K562 (cell line): ENCODE measurements around the gene TUBA4B. TPM values are rescaled to one million over a fixed set of nuclear protein-coding genes. Genes with fewer than 3 reads are reported as not detected.
A peak's percentile ranks its signal among the peaks of the same experiment; 100 is the strongest.

ENCODE experiments used
- ATAC-seq: fragments of 200-7000 bp; cut with Tn5 transposase; 3 replicates; pipeline ENCODE4 v1.9.1; 2020; ENCODE audit warnings: moderate library complexity
- BruUV-seq: library from RNA; stranded (reverse); fragments of 400-500 nt; replicated peaks from 2 replicates; lab custom pipeline; 2021; lab: Mats Ljungman, UMichigan
- CTCF ChIA-PET: fragments of 300-600 bp; formaldehyde crosslinking; extraction: SDS; loops from one replicate; lab custom pipeline; 2021; ENCODE audit warnings: low intra/inter-chr PET ratio; lab: Yijun Ruan, JAX
- POLR2A ChIA-PET: fragments of 300-600, 350-650 bp; sonication (Branson Sonifier 250); formaldehyde crosslinking; extraction: SDS; loops from one replicate; lab custom pipeline; 2021; ENCODE audit warnings: antibody characterized with exemption, inconsistent platforms; lab: Yijun Ruan, JAX
- DNase-seq, 4 experiments: peaks; one replicate each; pipeline versions ENCODE4 v3.0.0 to v3.0.0-alpha.2; 2011 to 2018; ENCODE audit warnings: low spot score in 3 of 4, mixed read lengths in 3 of 4; ENCODE audit errors: extremely low read depth in 1 of 4
- FAIRE-seq: peaks from 2 replicates; lab custom pipeline; 2011; peaks lifted over from hg19 to GRCh38; lab: Jason Lieb, UNC
- H2AFZ ChIP-seq: 2 replicates; pipeline ENCODE4 v1.6.0; 2011; ENCODE audit warnings: low read depth, low read length, control low read depth, inconsistent platforms
- H3K27ac ChIP-seq: fragments of 200-600 bp; 3 replicates; pipeline ENCODE4 v1.8.0; 2011; ENCODE audit warnings: low read depth, mild to moderate bottlenecking, control low read depth, inconsistent platforms, low read length, moderate library complexity, mixed read lengths; ENCODE audit errors: extremely low read depth
- H3K27me3 ChIP-seq, 2 experiments: fragments of 300-600 bp in 1 of 2; 2 replicates in 1 of 2; 3 replicates in 1 of 2; pipeline versions ENCODE4 v1.6.0 to v1.8.0; 2011; ENCODE audit warnings: inconsistent platforms in 2 of 2, low read length in 2 of 2, mild to moderate bottlenecking in 1 of 2, mixed read lengths in 1 of 2, moderate library complexity in 1 of 2; ENCODE audit not compliant: control insufficient read depth in 2 of 2, insufficient read depth in 2 of 2
- H3K36me3 ChIP-seq: fragments of 300-600 bp; 3 replicates; pipeline ENCODE4 v1.8.0; 2011; ENCODE audit warnings: mild to moderate bottlenecking, low read length, inconsistent platforms; ENCODE audit not compliant: control insufficient read depth, insufficient read depth
- H3K4me1 ChIP-seq, 2 experiments: fragments of 200-600 bp in 1 of 2; replicated peaks in 1 of 2; 2 replicates in 1 of 2; 3 replicates in 1 of 2; pipeline versions ENCODE4 v1.5.1 to v1.8.0; 2011; ENCODE audit warnings: inconsistent platforms in 2 of 2, low read length in 2 of 2, mild to moderate bottlenecking in 1 of 2, mixed read lengths in 1 of 2, moderate library complexity in 1 of 2; ENCODE audit not compliant: control insufficient read depth in 2 of 2, insufficient read depth in 2 of 2
- H3K4me2 ChIP-seq: 2 replicates; pipeline ENCODE4 v1.6.1; 2011; ENCODE audit warnings: low read length, control low read depth, inconsistent platforms, mixed read lengths; ENCODE audit not compliant: insufficient read depth
- H3K4me3 ChIP-seq: fragments of 200-600 bp; sonication (generic), shearing (Covaris generic); 2 replicates; pipeline ENCODE4 v1.5.1; 2016; ENCODE audit warnings: control low read depth, inconsistent platforms
- H3K79me2 ChIP-seq: fragments of 200-600 bp; 3 replicates; pipeline ENCODE4 v1.8.0; 2011; ENCODE audit warnings: low read length, inconsistent platforms; ENCODE audit not compliant: control insufficient read depth, insufficient read depth
- H3K9ac ChIP-seq, 2 experiments: 2 replicates each; pipeline versions ENCODE4 v1.6.0 to v1.6.1; 2011; ENCODE audit warnings: low read depth in 2 of 2, low read length in 2 of 2, control low read depth in 1 of 2, inconsistent platforms in 1 of 2, mild to moderate bottlenecking in 1 of 2, mixed read lengths in 1 of 2; ENCODE audit not compliant: insufficient read depth in 1 of 2
- H3K9me1 ChIP-seq: one replicate; pipeline ENCODE4 v1.6.0; 2011; ENCODE audit warnings: inconsistent platforms, mild to moderate bottlenecking, low read length, moderate library complexity; ENCODE audit not compliant: control insufficient read depth, insufficient read depth
- H3K9me3 ChIP-seq: replicated peaks from 2 replicates; pipeline ENCODE4 v1.5.1; 2011; ENCODE audit warnings: low read depth, low read length, inconsistent platforms; ENCODE audit not compliant: control insufficient read depth, insufficient read depth
- H4K20me1 ChIP-seq: replicated peaks from 2 replicates; pipeline ENCODE4 v1.6.1; 2011; ENCODE audit warnings: low read length, inconsistent platforms, mixed read lengths; ENCODE audit not compliant: control insufficient read depth, insufficient read depth
- ASH1L ChIP-seq: fragments of 450-650 bp; IDR thresholded peaks from 2 replicates; pipeline ENCODE4 v1.6.1; 2018; ENCODE audit warnings: borderline replicate concordance, mild to moderate bottlenecking, low read depth; ENCODE audit not compliant: partially characterized antibody
- CREB1 ChIP-seq, 2 experiments: sonication (generic) in 1 of 2; formaldehyde crosslinking in 1 of 2; IDR thresholded peaks; 2 replicates each; pipeline versions ENCODE4 v1.6.1 to v1.8.0; 2012 to 2022; ENCODE audit warnings: inconsistent platforms in 1 of 2, mild to moderate bottlenecking in 1 of 2, missing genetic modification reagents in 1 of 2, moderate library complexity in 1 of 2
- DMBX1 ChIP-seq: fragments of 250-450 bp; sonication (Bioruptor Pico); IDR thresholded peaks from 2 replicates; pipeline ENCODE4 v1.8.0; 2022; ENCODE audit warnings: inconsistent platforms, mild to moderate bottlenecking, moderate library complexity, borderline replicate concordance
- EZH2 ChIP-seq: IDR thresholded peaks from 2 replicates; pipeline ENCODE4 v1.6.1; 2012; ENCODE audit warnings: low read depth, mild to moderate bottlenecking, inconsistent platforms, low read length, borderline replicate concordance
- KDM4B ChIP-seq, 2 experiments: fragments of 450-650 bp in 1 of 2; sonication (generic) in 1 of 2; IDR thresholded peaks; 2 replicates each; pipeline ENCODE4 v1.6.1; 2016 to 2017; ENCODE audit warnings: borderline replicate concordance in 2 of 2, antibody characterized with exemption in 1 of 2, low read depth in 1 of 2, mild to moderate bottlenecking in 1 of 2
- MBD2 ChIP-seq: sonication (generic); IDR thresholded peaks from 2 replicates; pipeline ENCODE4 v1.6.1; 2016; ENCODE audit warnings: low read depth, borderline replicate concordance
- TCF3 ChIP-seq: sonication (generic); formaldehyde crosslinking; IDR thresholded peaks from 2 replicates; pipeline ENCODE4 v1.4.0; 2020; ENCODE audit warnings: mild to moderate bottlenecking, missing genetic modification reagents
- YY1 ChIP-seq, 3 experiments: IDR thresholded peaks; 2 replicates each; pipeline ENCODE4 v1.6.1; 2011; ENCODE audit warnings: low read length in 2 of 3, mild to moderate bottlenecking in 2 of 3, moderate library complexity in 2 of 3, borderline replicate concordance in 1 of 3, control low read depth in 1 of 3, low read depth in 1 of 3; ENCODE audit not compliant: insufficient read depth in 3 of 3, insufficient replicate concordance in 2 of 3, control insufficient read depth in 1 of 3, insufficient read length in 1 of 3; ENCODE audit errors: extremely low read depth in 1 of 3
- WGBS: fragments of 100-300 bp; shearing (Covaris generic); methylation state at CpG from one replicate; pipeline ENCODE4 v1.1.6; 2016; ENCODE audit warnings: low coverage, mixed read lengths; ENCODE audit not compliant: insufficient coverage; ENCODE audit errors: missing lambda C conversion rate; 5-methylcytosine and 5-hydroxymethylcytosine counted together
- in situ Hi-C: fragments of 300-500 bp; cut with MboI; formaldehyde crosslinking; loops from 4 replicates; pipeline ENCODE4 v1.15.0; 2018; ENCODE audit warnings: inconsistent platforms, mixed read lengths
- intact Hi-C: fragments of 100-400 bp; cut with micrococcal nuclease; formaldehyde crosslinking; loops from 2 replicates; pipeline ENCODE4 v1.14.2; 2022
- polyA plus RNA-seq, 8 experiments: library from polyadenylated mRNA; depleted of rRNA in 4 of 8; stranded (reverse) in 5 of 8; unstranded in 3 of 8; fragments of >200 nt; fragmentation: Nextera tagmentation in 2 of 8; fragmentation: Illumina TruSeq in 1 of 8; extraction: Ambion mirVana in 2 of 8; extraction: Trizol in 1 of 8; gene quantifications; 2 replicates each; pipeline versions ENCODE4 v1.2.1 to v1.2.3, GENCODE V29; 2011 to 2014; ENCODE audit warnings: inconsistent platforms in 1 of 8, missing spikeins in 1 of 8
- total RNA-seq, 7 experiments: library from RNA; depleted of rRNA in 6 of 7; stranded (reverse); fragments of >200 nt in 6 of 7; fragmentation: Illumina TruSeq in 2 of 7; extraction: Trizol in 2 of 7; gene quantifications; 2 replicates each; pipeline versions ENCODE4 v1.2.1 to v1.2.3, GENCODE V29; 2011 to 2021; ENCODE audit warnings: low replicate concordance in 1 of 7

TUBA4B gene
- total and polyA plus RNA-seq, 9 of the 15 experiments (the other 6 are each of a cell fraction or from before 2014, with no cell fraction given), result 0.04 TPM; not detected in 8

DNA sequence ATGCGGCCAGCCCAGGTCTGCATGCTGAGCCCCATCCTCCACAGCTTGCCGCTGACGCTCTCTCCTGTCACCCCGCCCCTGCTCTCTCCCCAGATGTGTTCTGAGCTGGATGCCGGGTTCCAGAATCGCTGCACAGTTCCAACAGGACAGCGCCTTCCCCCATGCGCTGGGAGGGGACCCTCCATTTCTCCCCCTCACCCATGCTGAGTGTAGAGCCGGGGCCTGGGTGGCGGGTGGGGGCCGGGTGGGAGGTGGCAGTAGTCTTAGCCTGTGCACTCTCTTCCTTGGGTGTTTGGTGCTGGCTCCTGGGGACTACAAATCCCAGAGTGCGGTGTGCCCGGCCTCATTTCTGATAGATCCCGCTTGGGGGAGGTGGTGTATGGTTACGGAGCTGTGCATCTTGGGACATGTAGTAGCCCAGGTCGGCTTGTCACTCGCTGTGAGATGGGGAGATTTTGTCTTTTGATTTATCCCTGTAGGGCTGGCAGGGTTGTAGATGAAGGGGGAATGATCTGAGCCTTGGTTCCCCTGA, 32.9 kb downstream of the TUBA4B start (continued):
- no peak for TF ChIP-seq DMBX1 (CRISPR knock-in tag)
- no peak for TF ChIP-seq ASH1L
- TF ChIP-seq CREB1 (IDR thresholded peaks at IDR 0.05), result no peak
- TF ChIP-seq CREB1 (CRISPR knock-in tag; IDR thresholded peaks at IDR 0.05), result peak; percentile 7; the same call in 1 of the 2 replicates
- TF ChIP-seq YY1 (IDR thresholded peaks at IDR 0.05; ENCODE audit: borderline replicate concordance in 1 of 3, control insufficient read depth in 1 of 3, extremely low read depth in 1 of 3, insufficient read depth in 3 of 3, insufficient read length in 1 of 3, insufficient replicate concordance in 2 of 3, low read depth in 1 of 3, low read length in 2 of 3), result peak in 2 of 3 experiments; percentile 51 to 75
- no peak for TF ChIP-seq TCF3
- no peak for TF ChIP-seq EZH2
- TF ChIP-seq KDM4B (IDR thresholded peaks at IDR 0.05; ENCODE audit: borderline replicate concordance in 2 of 2, low read depth in 1 of 2), result no peak
- TF ChIP-seq MBD2, result peak; percentile 82; the same call in 1 of the 2 replicates

DNA sequence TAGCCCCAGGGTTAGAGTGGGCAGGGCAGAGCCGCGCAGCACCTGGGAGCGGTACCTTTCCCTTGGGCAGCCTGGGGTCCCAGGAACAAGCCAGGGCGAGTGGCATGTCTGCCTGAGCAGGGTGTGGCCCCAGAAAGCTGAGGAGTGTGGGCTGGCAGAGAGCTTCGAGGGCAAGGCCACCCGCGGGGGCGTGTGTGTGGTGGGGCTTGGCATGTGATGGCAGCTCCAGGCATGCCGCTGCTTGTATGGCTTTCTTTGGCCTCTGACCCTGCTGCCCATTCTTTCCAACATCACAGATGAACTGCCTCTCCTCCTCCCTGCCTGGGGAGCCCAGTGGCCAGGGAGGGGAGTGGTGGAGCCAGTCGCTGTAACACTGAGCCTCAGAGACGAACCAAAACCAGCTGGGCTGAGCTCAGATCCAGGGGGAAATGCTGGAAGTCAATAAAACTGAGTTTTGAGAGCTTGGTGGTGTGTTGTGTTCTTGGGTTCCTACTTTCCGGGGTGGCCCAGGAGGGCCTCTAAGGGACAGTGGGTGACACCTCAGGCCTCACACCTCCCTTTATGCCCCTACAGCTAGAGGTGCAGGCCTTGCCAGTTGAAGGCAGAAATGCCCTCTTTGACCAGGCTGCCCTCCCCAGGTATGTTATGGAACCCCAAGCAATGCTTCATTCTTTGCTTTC, 33.5 kb downstream of the TUBA4B start:
- Histone ChIP-seq H3K9ac (peak overlapping the region in 1 of 2 experiments; percentile 43; a peak in 1 of 4 replicates), H3K9me3 (no peaks in the 10 kb centered on the region)
- POLR2A ChIA-PET, result interaction anchor here (1.2 kb wide), 1 partner anchor 11 kb away, joined by 3 read pairs; no protein-coding TSS in a partner anchor

More for the DNA sequence above, 33.5 kb downstream of the TUBA4B start:
- in situ Hi-C loops, result no loop called here
- intact Hi-C loops, result no loop called here
- Histone ChIP-seq H3K36me3 (no peaks in the 10 kb centered on the region), H3K79me2 (no peaks in the 10 kb centered on the region), H2AFZ (peak overlapping the region; percentile 77), H3K4me2 (peak overlapping the region; percentile 25; the same call in 1 of the 2 replicates), H3K4me3 (no peak overlapping the region), H4K20me1 (no peaks in the 10 kb centered on the region), H3K27me3 (no peaks in the 10 kb centered on the region), H3K4me1 (peaks cover 39 to 72% of the 10 kb centered on the region in 2 experiments), H3K27ac (peak overlapping the region; percentile 19; the same call in 1 of the 3 replicates), H3K9me1 (no peaks in the 10 kb centered on the region)
- DNase-seq, result no peak
- CTCF ChIA-PET, result no interaction called here
- FAIRE-seq, result no peak
- no TSS peak for BruUV-seq
- no peak; the same call in 2 of the 3 replicates for ATAC-seq
- 82% methylated on average over 8 of the region's 12 CpGs for WGBS
